ENCODE measurements around the gene BPIFB1.

The BPIFB1 gene

GRCh38 chr20:33322456-33322855 is 39.4 kb downstream of the BPIFB1 start:
- no peak for DNase-seq (ENCODE audit: low read depth in 2 of 2, low spot score in 1 of 2)

GRCh38 chr20:33323236-33323635 is 40.2 kb downstream of the BPIFB1 start:
- no peak for DNase-seq (ENCODE audit: low read depth in 2 of 2, low spot score in 1 of 2)

GRCh38 chr20:33325350-33325749 is 42.3 kb downstream of the BPIFB1 start:
- DNase-seq (ENCODE audit: low read depth in 2 of 2, low spot score in 1 of 2), result no peak

GRCh38 chr20:33328157-33329137 is 45.4 kb downstream of the BPIFB1 start:
- no peak for DNase-seq (ENCODE audit: low read depth in 2 of 2, low spot score in 1 of 2)

GRCh38 chr20:33332905-33333456 is 50.0 kb downstream of the BPIFB1 start:
- no peak for DNase-seq (ENCODE audit: low read depth in 2 of 2, low spot score in 1 of 2)

- DNase-seq (ENCODE audit: low read depth in 2 of 2, low spot score in 1 of 2), result no peak
Measured at GRCh38 chr20:33333616-33334015, 50.6 kb downstream of the BPIFB1 start.

GRCh38 chr20:33334111-33334510 is 51.1 kb downstream of the BPIFB1 start:
- no peak for DNase-seq (ENCODE audit: low read depth in 2 of 2, low spot score in 1 of 2)

- DNase-seq (ENCODE audit: low read depth in 2 of 2, low spot score in 1 of 2), result no peak
Measured at GRCh38 chr20:33336375-33336774, 53.4 kb downstream of the BPIFB1 start.

- DNase-seq (ENCODE audit: low read depth in 2 of 2, low spot score in 1 of 2), result no peak
Measured at GRCh38 chr20:33337119-33337518, 54.1 kb downstream of the BPIFB1 start.

- no peak for DNase-seq (ENCODE audit: low read depth in 2 of 2, low spot score in 1 of 2)
Measured at GRCh38 chr20:33337531-33338165, 54.6 kb downstream of the BPIFB1 start.

- no peak for DNase-seq (ENCODE audit: low read depth in 2 of 2, low spot score in 1 of 2)
Measured at GRCh38 chr20:33338467-33339258, 55.6 kb downstream of the BPIFB1 start.

- DNase-seq (ENCODE audit: low read depth in 2 of 2, low spot score in 1 of 2), result no peak
Measured at GRCh38 chr20:33339515-33340058, 56.6 kb downstream of the BPIFB1 start.

GRCh38 chr20:33343521-33343920 is 60.5 kb downstream of the BPIFB1 start:
- no peak for DNase-seq (ENCODE audit: low read depth in 2 of 2, low spot score in 1 of 2)

GRCh38 chr20:33345342-33345741 is 62.3 kb downstream of the BPIFB1 start:
- no peak for DNase-seq (ENCODE audit: low read depth in 2 of 2, low spot score in 1 of 2)

- no peak for DNase-seq (ENCODE audit: low read depth in 2 of 2, low spot score in 1 of 2)
Measured at GRCh38 chr20:33348136-33348937, 65.3 kb downstream of the BPIFB1 start.

GRCh38 chr20:33349493-33349892 is 66.5 kb downstream of the BPIFB1 start:
- no peak for DNase-seq (ENCODE audit: low read depth in 2 of 2, low spot score in 1 of 2)

GRCh38 chr20:33351696-33352095 is 68.7 kb downstream of the BPIFB1 start:
- DNase-seq (ENCODE audit: low read depth in 2 of 2, low spot score in 1 of 2), result no peak

GRCh38 chr20:33352258-33353012 is 69.4 kb downstream of the BPIFB1 start:
- no peak for DNase-seq (ENCODE audit: low read depth in 2 of 2, low spot score in 1 of 2)

- DNase-seq (ENCODE audit: low read depth in 2 of 2, low spot score in 1 of 2), result no peak
Measured at GRCh38 chr20:33353013-33353402, 70.0 kb downstream of the BPIFB1 start.

Data from stimulated activated CD8-positive, alpha-beta memory T cell treated with anti-CD3 and anti-CD28 coated beads, Interleukin-4, amount 100 ng/mL, for 1 hour (primary cell).